Keratinocyte (primary cell): Measurements from ENCODE around the gene ITGAE.
"Not testable (repeated sequence)": the region's sequence is repeated elsewhere in the genome, so short reads cannot be mapped to it uniquely, and the experiment has no call there.

ENCODE experiments used
- CTCF ChIP-seq, 3 experiments: IDR thresholded peaks in 1 of 3; conservative IDR thresholded peaks in 1 of 3; optimal IDR thresholded peaks in 1 of 3; 2 replicates in 2 of 3; 3 replicates in 1 of 3; pipeline versions ENCODE3 to v1.5.1; 2011; ENCODE audit warnings: low read length in 3 of 3, mild to moderate bottlenecking in 3 of 3, moderate library complexity in 2 of 3, control low read depth in 1 of 3, inconsistent platforms in 1 of 3; ENCODE audit not compliant: insufficient read depth in 2 of 3; ENCODE audit errors: extremely low read depth in 1 of 3
- EZH2 ChIP-seq: IDR thresholded peaks from one replicate; pipeline ENCODE4 v1.6.1; 2012; ENCODE audit warnings: inconsistent platforms, mild to moderate bottlenecking, low read length, moderate library complexity

DNA sequence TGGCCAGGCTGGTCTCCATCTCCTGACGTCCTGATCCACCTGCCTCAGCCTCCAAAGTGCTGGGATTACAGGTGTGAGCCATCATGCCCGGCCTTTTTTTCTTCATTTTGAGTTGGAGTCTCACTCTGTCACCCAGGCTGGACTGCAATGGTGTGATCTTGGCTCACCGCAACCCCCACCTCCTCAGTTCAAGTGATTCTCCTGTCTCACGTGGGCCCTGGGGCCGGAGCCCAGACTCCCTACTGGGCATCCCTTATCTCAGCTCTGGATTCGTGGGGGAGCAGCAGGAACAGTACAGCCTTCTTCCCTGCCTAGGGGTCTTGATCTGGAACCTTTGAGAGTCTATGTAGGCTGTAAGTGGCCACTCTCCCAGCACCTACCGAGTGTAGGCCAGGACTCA is 7.7 kb downstream of the ITGAE start:
- not testable (repeated sequence) for TF ChIP-seq CTCF (optimal IDR thresholded peaks at IDR 0.05 in 1 of 3, IDR thresholded peaks at IDR 0.05 in 1 of 3, conservative IDR thresholded peaks at IDR 0.05 in 1 of 3; ENCODE audit: extremely low read depth in 1 of 3, insufficient read depth in 2 of 3, low read length in 3 of 3); EZH2
